Suprapubic skin (tissue), 4 donors: ENCODE measurements around the gene EIF4A3. TPM values are rescaled to one million over a fixed set of nuclear protein-coding genes. Genes with fewer than 3 reads are reported as not detected.
"Not testable (repeated sequence)": the region's sequence is repeated elsewhere in the genome, so short reads cannot be mapped to it uniquely, and the experiment has no call there.

Experiments
- DNase-seq, 2 donors: peaks; one replicate each; pipeline ENCODE4 v3.0.0-alpha.2; 2019; ENCODE audit warnings: low spot score in 2 of 2
- H3K27ac ChIP-seq: fragments of 200-600 bp; sonication (generic); one replicate; pipeline ENCODE4 v1.5.1; 2019
- H3K27me3 ChIP-seq: fragments of 200-600 bp; sonication (generic); one replicate; pipeline ENCODE4 v1.5.1; 2019
- H3K36me3 ChIP-seq: fragments of 200-600 bp; sonication (generic); one replicate; pipeline ENCODE4 v1.5.1; 2019
- H3K4me1 ChIP-seq: fragments of 200-600 bp; sonication (generic); one replicate; pipeline ENCODE4 v1.5.1; 2019
- H3K4me3 ChIP-seq: fragments of 200-600 bp; sonication (generic); one replicate; pipeline ENCODE4 v1.5.1; 2019; ENCODE audit warnings: mild to moderate bottlenecking
- H3K9me3 ChIP-seq: fragments of 200-600 bp; sonication (generic); one replicate; pipeline ENCODE4 v1.5.1; 2019
- CTCF ChIP-seq, 2 donors: fragments of 200-600 bp in 1 of 2; fragments of 450-650 bp in 1 of 2; sonication (generic) in 1 of 2; IDR thresholded peaks; one replicate each; pipeline ENCODE4 v1.5.1; 2016 to 2019; ENCODE audit warnings: antibody characterized with exemption in 2 of 2, mild to moderate bottlenecking in 1 of 2, moderate library complexity in 1 of 2
- EP300 ChIP-seq: sonication (generic); formaldehyde crosslinking; IDR thresholded peaks from one replicate; pipeline ENCODE4 v1.6.1; 2017; ENCODE audit warnings: antibody characterized with exemption
- POLR2A ChIP-seq, 2 donors: fragments of 450-650 bp; IDR thresholded peaks; one replicate each; pipeline ENCODE4 v1.6.1; 2017; ENCODE audit warnings: antibody characterized with exemption in 2 of 2, mild to moderate bottlenecking in 2 of 2, moderate library complexity in 2 of 2
- POLR2AphosphoS5 ChIP-seq, 3 donors: sonication (generic); formaldehyde crosslinking; IDR thresholded peaks; one replicate each; pipeline ENCODE4 v1.6.1; 2017; ENCODE audit warnings: antibody characterized with exemption in 3 of 3
- WGBS: methylation state at CpG from one replicate; pipeline ENCODE4 v1.1.5; 2018; 5-methylcytosine and 5-hydroxymethylcytosine counted together
- total RNA-seq, 4 donors: library from RNA; depleted of rRNA; stranded (reverse); fragments of >200 nt; gene quantifications; one replicate each; pipeline ENCODE4 v1.1.0, GENCODE V29; 2016

The EIF4A3 gene
- total RNA-seq, 4 donors from 2014 or later, result 59.8 to 69.2 (median 65.7) TPM

GRCh38 chr17:80158846-80159245 lies 11.9 kb upstream of the EIF4A3 start:
- Histone ChIP-seq H3K27ac (no peak overlapping the region), H3K27me3 (no peaks in the 10 kb centered on the region), H3K4me1 (no peaks in the 10 kb centered on the region), H3K36me3 (no peaks in the 10 kb centered on the region), H3K4me3 (no peak overlapping the region), H3K9me3 (no peaks in the 10 kb centered on the region)
- DNase-seq, result no peak
- no peak for TF ChIP-seq POLR2AphosphoS5 (IDR thresholded peaks at IDR 0.05)
- TF ChIP-seq CTCF (IDR thresholded peaks at IDR 0.05), result no peak
- TF ChIP-seq POLR2A (IDR thresholded peaks at IDR 0.05), result no peak
- WGBS, result 80% methylated on average over 2 of the region's 2 CpGs

- not testable (repeated sequence) for H3K27me3 ChIP-seq, DNase-seq, H3K27ac ChIP-seq, H3K4me3 ChIP-seq, H3K4me1 ChIP-seq, H3K36me3 ChIP-seq, H3K9me3 ChIP-seq
- WGBS, result 41% methylated on average over 2 of the region's 2 CpGs
- peak in 1 of 3 donors; percentile 45 for TF ChIP-seq POLR2AphosphoS5 (IDR thresholded peaks at IDR 0.05)
Observed at GRCh38 chr17:80155600-80155999, 8.7 kb upstream of the EIF4A3 start.

- no peaks in the 10 kb centered on the region for H3K36me3 ChIP-seq
- 85% methylated on average over 5 of the region's 5 CpGs for WGBS
- no peaks in the 10 kb centered on the region for H3K9me3 ChIP-seq
- TF ChIP-seq POLR2A (IDR thresholded peaks at IDR 0.05), result no peak
- TF ChIP-seq CTCF (IDR thresholded peaks at IDR 0.05), result no peak
- no peak for TF ChIP-seq POLR2AphosphoS5 (IDR thresholded peaks at IDR 0.05)
- TF ChIP-seq EP300, result no peak
- H3K27ac ChIP-seq, result no peak overlapping the region
- no peaks in the 10 kb centered on the region for H3K27me3 ChIP-seq
- H3K4me1 ChIP-seq, result peaks cover 8% of the 10 kb centered on the region
- DNase-seq, result no peak
- no peak overlapping the region for H3K4me3 ChIP-seq
Observed at GRCh38 chr17:80154166-80154565, 7.2 kb upstream of the EIF4A3 start.

GRCh38 chr17:80153004-80153403 lies 6.1 kb upstream of the EIF4A3 start:
- Histone ChIP-seq H3K27ac (no peak overlapping the region), H3K27me3 (no peaks in the 10 kb centered on the region), H3K4me1 (peaks cover 19% of the 10 kb centered on the region), H3K9me3 (no peaks in the 10 kb centered on the region), H3K4me3 (no peak overlapping the region), H3K36me3 (no peaks in the 10 kb centered on the region)
- peak in 1 of 2 donors; percentile 3 for DNase-seq
- 88% methylated on average over 3 of the region's 3 CpGs for WGBS
- TF ChIP-seq POLR2A (IDR thresholded peaks at IDR 0.05), result no peak
- TF ChIP-seq CTCF (IDR thresholded peaks at IDR 0.05), result no peak
- TF ChIP-seq EP300, result no peak
- TF ChIP-seq POLR2AphosphoS5 (IDR thresholded peaks at IDR 0.05), result no peak

- DNase-seq, result peak in 1 of 2 donors; percentile 37
- Histone ChIP-seq H3K36me3 (no peaks in the 10 kb centered on the region), H3K4me3 (no peak overlapping the region), H3K9me3 (no peaks in the 10 kb centered on the region), H3K27ac (no peak overlapping the region), H3K4me1 (peaks cover 21% of the 10 kb centered on the region), H3K27me3 (no peaks in the 10 kb centered on the region)
- no peak for TF ChIP-seq CTCF (IDR thresholded peaks at IDR 0.05)
- no peak for TF ChIP-seq EP300
- no peak for TF ChIP-seq POLR2A (IDR thresholded peaks at IDR 0.05)
- no peak for TF ChIP-seq POLR2AphosphoS5 (IDR thresholded peaks at IDR 0.05)
- WGBS, result 56% methylated on average over 11 of the region's 11 CpGs
Observed at GRCh38 chr17:80152081-80152702, 5.3 kb upstream of the EIF4A3 start.

GRCh38 chr17:80151333-80151732 lies 4.4 kb upstream of the EIF4A3 start:
- Histone ChIP-seq H3K4me3 (no peak overlapping the region), H3K4me1 (peaks cover 22% of the 10 kb centered on the region), H3K36me3 (no peaks in the 10 kb centered on the region), H3K9me3 (no peaks in the 10 kb centered on the region), H3K27me3 (no peaks in the 10 kb centered on the region), H3K27ac (no peak overlapping the region)
- TF ChIP-seq CTCF (IDR thresholded peaks at IDR 0.05) (no peak), EP300 (no peak), POLR2AphosphoS5 (IDR thresholded peaks at IDR 0.05) (no peak), POLR2A (IDR thresholded peaks at IDR 0.05) (no peak)
- DNase-seq, result peak in 1 of 2 donors; percentile 15
- 66% methylated on average over 5 of the region's 5 CpGs for WGBS
